GM19043 (cell line): ENCODE results near the gene TPM1.

ENCODE experiments used
- ATAC-seq: cut with Tn5 transposase; IDR thresholded peaks from one replicate; pipeline ENCODE4 v1.9.1; 2021; ENCODE audit warnings: low read depth; ENCODE audit not compliant: unreplicated experiment

TPM1 gene

GRCh38 chr15:63072023-63072650 lies 29.6 kb downstream of the TPM1 start:
- ATAC-seq, result no peak

GRCh38 chr15:63072809-63073277 lies 30.3 kb downstream of the TPM1 start:
- no peak for ATAC-seq

GRCh38 chr15:63073497-63074172 lies 31.1 kb downstream of the TPM1 start:
- no peak for ATAC-seq

- ATAC-seq, result no peak
Measured at GRCh38 chr15:63075015-63075983, 32.8 kb downstream of the TPM1 start.

- ATAC-seq, result no peak
Measured at GRCh38 chr15:63075984-63076713, 33.6 kb downstream of the TPM1 start.

- no peak for ATAC-seq
Measured at GRCh38 chr15:63076714-63077046, 34.1 kb downstream of the TPM1 start.

- ATAC-seq, result no peak
Measured at GRCh38 chr15:63077952-63078351, 35.4 kb downstream of the TPM1 start.

- ATAC-seq, result no peak
Measured at GRCh38 chr15:63079947-63080626, 37.5 kb downstream of the TPM1 start.

GRCh38 chr15:63080634-63081250 lies 38.2 kb downstream of the TPM1 start:
- no peak for ATAC-seq

GRCh38 chr15:63082366-63082765 lies 39.8 kb downstream of the TPM1 start:
- ATAC-seq, result no peak

GRCh38 chr15:63083044-63083443 lies 40.5 kb downstream of the TPM1 start:
- ATAC-seq, result no peak

- ATAC-seq, result no peak
Measured at GRCh38 chr15:63083541-63083940, 41.0 kb downstream of the TPM1 start.

GRCh38 chr15:63084806-63085205 lies 42.3 kb downstream of the TPM1 start:
- no peak for ATAC-seq

- no peak for ATAC-seq
Measured at GRCh38 chr15:63085289-63085688, 42.7 kb downstream of the TPM1 start.

- no peak for ATAC-seq
Measured at GRCh38 chr15:63086271-63086670, 43.7 kb downstream of the TPM1 start.

- ATAC-seq, result no peak
Measured at GRCh38 chr15:63086947-63087346, 44.4 kb downstream of the TPM1 start.

- ATAC-seq, result no peak
Measured at GRCh38 chr15:63088533-63089245, 46.1 kb downstream of the TPM1 start.

GRCh38 chr15:63089260-63090043 lies 46.9 kb downstream of the TPM1 start:
- ATAC-seq, result no peak
